Subcutaneous abdominal adipose tissue (tissue), 5 donors: Measurements from ENCODE around the gene PDE11A.

Experiments used
- H3K27ac ChIP-seq: one replicate; pipeline ENCODE4 v1.7.0; 2013; ENCODE audit warnings: low read depth, mild to moderate bottlenecking, inconsistent platforms, low read length, moderate library complexity
- H3K27me3 ChIP-seq, 5 donors: one replicate each; pipeline ENCODE4 v1.7.0; 2013; ENCODE audit warnings: low read length in 5 of 5, inconsistent platforms in 1 of 5; ENCODE audit not compliant: control insufficient read depth in 5 of 5, insufficient read depth in 4 of 5
- H3K36me3 ChIP-seq, 5 donors: one replicate each; pipeline ENCODE4 v1.7.0; 2013; ENCODE audit warnings: low read length in 5 of 5; ENCODE audit not compliant: control insufficient read depth in 5 of 5, insufficient read depth in 5 of 5
- H3K4me1 ChIP-seq, 5 donors: one replicate each; pipeline ENCODE4 v1.7.0; 2013; ENCODE audit warnings: low read length in 5 of 5, mild to moderate bottlenecking in 3 of 5, moderate library complexity in 1 of 5; ENCODE audit not compliant: control insufficient read depth in 5 of 5, insufficient read depth in 5 of 5
- H3K4me3 ChIP-seq, 5 donors: one replicate each; pipeline ENCODE4 v1.7.0; 2013; ENCODE audit warnings: low read length in 5 of 5, low read depth in 1 of 5
- H3K9ac ChIP-seq, 5 donors: one replicate each; pipeline ENCODE4 v1.7.0; 2013; ENCODE audit warnings: low read length in 5 of 5, mild to moderate bottlenecking in 4 of 5, moderate library complexity in 3 of 5
- H3K9me3 ChIP-seq, 5 donors: one replicate each; pipeline ENCODE4 v1.7.0; 2013; ENCODE audit warnings: low read length in 5 of 5; ENCODE audit not compliant: control insufficient read depth in 5 of 5
- donor health status: healthy.
- donor health status: healthy.
- donor health status: healthy.
- donor health status: healthy.
- donor health status: healthy.

PDE11A gene

DNA sequence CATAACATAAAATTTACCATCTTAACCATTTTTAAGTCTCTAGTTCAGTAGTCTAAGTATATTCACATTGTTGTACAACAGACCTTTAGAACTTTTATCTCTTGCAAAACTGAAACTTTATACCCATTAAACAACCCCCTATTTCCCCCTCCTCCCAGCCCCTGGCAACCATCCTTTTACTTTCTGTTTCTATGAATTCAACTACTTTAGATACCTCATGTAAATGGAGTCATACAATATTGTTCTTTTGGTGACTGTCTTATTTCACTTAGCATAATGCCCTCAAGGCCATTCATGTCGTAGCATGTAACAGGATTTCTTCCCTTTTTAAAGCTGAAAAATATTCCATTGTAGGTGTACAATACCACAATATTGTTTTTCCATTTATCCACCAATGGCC lies 129.8 kb downstream of the PDE11A start:
- Histone ChIP-seq H3K4me3 (no peak overlapping the region), H3K27ac (no peak overlapping the region), H3K9ac (no peak overlapping the region), H3K36me3 (no peaks in the 10 kb centered on the region), H3K9me3 (no peaks in the 10 kb centered on the region), H3K27me3 (no peaks in the 10 kb centered on the region), H3K4me1 (no peaks in the 10 kb centered on the region)

DNA sequence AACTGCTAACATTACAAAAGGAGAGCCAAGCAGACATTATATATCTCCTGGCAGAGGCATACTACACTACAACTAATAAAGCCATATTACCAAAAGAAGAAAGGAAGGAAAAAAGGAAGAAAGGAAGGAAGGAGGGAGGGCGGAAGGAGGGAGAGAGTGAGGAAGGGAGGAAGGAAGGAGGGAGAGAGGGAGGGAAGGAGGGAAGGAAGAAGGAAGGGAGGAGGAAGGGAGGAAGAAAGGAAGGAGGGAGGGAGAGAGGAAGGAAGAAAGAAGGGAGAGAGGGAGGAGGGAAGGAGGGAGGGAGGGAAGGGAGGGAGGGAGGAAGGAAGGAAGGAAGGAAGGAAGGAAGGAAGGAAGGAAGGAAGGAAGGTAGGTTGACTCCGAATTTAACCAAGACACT lies 133.4 kb downstream of the PDE11A start:
- no peak overlapping the region for H3K27ac ChIP-seq
- no peak overlapping the region for H3K9ac ChIP-seq
- no peaks in the 10 kb centered on the region for H3K27me3 ChIP-seq
- H3K4me3 ChIP-seq: no peak overlapping the region
- no peaks in the 10 kb centered on the region for H3K36me3 ChIP-seq
- H3K9me3 ChIP-seq: no peaks in the 10 kb centered on the region
- no peaks in the 10 kb centered on the region for H3K4me1 ChIP-seq

DNA sequence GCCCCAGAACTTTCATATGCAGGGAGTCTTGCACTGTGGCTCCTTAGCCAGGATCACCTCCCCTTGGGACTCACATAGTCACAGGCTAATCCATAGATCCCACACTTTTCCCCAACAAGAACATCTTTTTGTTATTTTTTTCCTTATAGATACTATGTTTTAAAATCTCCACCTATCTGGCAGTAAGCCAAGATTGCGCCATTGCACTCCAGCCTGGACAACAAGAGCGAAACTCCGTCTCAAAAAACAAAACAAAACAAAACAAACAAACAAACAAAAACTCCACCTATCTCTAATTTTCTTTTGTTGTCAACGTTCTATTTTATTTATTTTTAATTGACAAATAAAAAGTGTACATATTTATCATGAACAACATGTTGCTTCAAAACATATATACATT lies 141.7 kb downstream of the PDE11A start:
- no peak overlapping the region for H3K27ac ChIP-seq

DNA sequence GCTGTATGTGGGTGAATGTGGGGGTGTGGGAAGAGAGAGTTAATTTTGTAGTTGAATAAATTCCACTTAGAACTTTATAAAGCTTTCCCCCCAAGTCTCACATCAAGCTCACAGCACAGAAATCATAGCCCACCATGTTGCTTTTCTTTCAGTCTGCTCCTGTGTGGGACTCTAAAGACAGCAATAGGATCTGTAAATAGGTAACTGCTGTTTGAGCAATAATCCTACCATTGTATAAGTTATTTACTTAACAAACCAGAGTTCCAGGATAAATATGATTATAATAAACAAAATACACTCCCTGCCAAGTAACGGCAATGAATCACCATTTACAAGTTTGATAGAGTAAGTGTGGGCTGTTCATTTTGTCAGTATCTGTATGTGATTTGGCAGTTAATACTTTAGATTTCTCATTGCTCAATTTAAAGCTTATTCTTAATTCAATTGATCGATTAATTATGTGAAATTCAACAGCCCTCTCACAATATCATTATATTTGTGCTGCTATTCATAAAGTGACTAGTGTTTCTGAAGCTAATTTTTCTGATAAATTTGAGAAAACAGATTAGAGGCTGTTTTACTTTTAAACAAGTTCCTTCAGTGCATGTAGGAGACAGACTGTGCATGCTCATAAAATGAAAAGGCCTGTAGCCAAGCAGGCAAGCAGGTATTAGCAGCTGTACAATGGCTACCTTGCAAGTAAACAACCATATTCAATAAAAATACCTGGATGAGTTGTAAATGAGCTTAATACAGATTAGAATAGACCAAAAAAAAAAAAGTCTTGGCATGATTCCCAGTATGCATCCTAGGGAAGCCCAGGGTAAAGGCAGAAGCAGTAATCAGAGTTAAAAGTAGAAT lies 142.7 kb downstream of the PDE11A start:
- no peaks in the 10 kb centered on the region for H3K36me3 ChIP-seq
- no peaks in the 10 kb centered on the region for H3K4me1 ChIP-seq
- H3K9me3 ChIP-seq: peaks cover 0 to 3% (median 0%) of the 10 kb centered on the region in 5 donors
- no peak overlapping the region for H3K27ac ChIP-seq
- no peak overlapping the region for H3K4me3 ChIP-seq
- no peak overlapping the region for H3K9ac ChIP-seq
- H3K27me3 ChIP-seq: no peaks in the 10 kb centered on the region

More for the DNA sequence above, 141.7 kb downstream of the PDE11A start:
- Histone ChIP-seq H3K36me3 (no peaks in the 10 kb centered on the region), H3K4me3 (no peak overlapping the region), H3K9me3 (peaks cover 0 to 3% (median 0%) of the 10 kb centered on the region in 5 donors), H3K9ac (no peak overlapping the region), H3K4me1 (no peaks in the 10 kb centered on the region), H3K27me3 (no peaks in the 10 kb centered on the region)

DNA sequence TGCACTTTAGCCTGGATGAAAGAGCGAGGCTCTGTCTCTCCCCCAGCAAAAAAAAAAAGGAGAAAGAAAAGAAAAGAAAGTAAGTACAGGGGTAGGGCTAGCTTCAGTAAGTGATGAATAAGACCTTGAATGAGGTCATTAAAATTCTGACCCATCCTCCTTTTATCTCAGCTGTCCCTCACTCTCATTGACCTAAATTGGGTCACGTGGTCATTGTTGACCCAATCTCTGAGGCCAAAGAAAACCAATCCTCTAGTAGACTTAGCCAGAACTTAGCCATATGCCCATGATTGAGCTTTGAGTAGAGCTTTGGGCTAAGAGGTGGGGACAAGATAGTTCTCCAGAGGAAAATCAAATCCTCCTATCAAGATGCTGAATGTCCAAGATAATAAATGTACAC lies 149.3 kb downstream of the PDE11A start:
- Histone ChIP-seq H3K9ac (no peak overlapping the region), H3K27me3 (no peaks in the 10 kb centered on the region), H3K9me3 (no peaks in the 10 kb centered on the region), H3K4me3 (no peak overlapping the region), H3K27ac (no peak overlapping the region), H3K36me3 (no peaks in the 10 kb centered on the region), H3K4me1 (no peaks in the 10 kb centered on the region)

DNA sequence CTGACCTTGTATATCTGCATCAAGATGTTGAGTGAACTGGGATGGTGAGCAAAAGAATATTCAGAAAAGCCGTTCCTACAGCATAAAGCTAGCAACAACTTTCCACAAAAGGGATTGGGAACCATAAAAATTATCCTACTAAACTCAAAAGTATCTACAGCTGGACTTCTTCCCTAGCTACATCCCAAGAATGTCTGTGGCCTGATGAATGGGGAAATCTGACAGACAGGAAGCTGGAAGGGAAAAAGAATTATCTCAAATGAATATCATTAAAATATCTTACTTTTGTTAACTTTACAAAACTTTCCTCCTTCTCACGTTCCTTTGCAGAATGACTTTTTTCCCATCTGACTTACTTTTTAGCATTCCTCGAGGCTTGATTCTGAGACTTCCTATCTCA lies 150.9 kb downstream of the PDE11A start:
- Histone ChIP-seq H3K9me3 (no peaks in the 10 kb centered on the region), H3K4me3 (no peak overlapping the region), H3K27ac (no peak overlapping the region), H3K36me3 (no peaks in the 10 kb centered on the region), H3K4me1 (no peaks in the 10 kb centered on the region), H3K9ac (no peak overlapping the region), H3K27me3 (no peaks in the 10 kb centered on the region)

DNA sequence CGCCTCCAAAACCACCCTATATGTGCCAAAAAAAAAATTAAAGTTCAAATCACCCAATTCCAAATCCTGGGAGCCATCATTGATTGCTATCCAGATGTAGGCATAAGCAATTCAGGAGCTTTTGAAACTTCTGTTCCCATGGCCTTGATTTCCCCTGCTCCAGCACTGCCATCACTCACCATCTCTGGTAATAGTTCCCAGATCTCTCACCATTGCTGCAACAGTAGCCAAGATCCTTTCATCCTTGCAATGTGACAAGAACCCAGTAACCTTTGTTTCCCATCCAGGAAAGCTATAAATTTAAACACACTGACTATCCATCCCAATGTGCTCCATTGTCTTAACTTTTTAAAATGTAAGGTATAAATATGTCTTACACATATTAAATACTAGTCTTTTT lies 155.4 kb downstream of the PDE11A start:
- Histone ChIP-seq H3K27ac (no peak overlapping the region), H3K4me1 (no peaks in the 10 kb centered on the region), H3K27me3 (no peaks in the 10 kb centered on the region), H3K9ac (no peak overlapping the region), H3K36me3 (no peaks in the 10 kb centered on the region), H3K9me3 (no peaks in the 10 kb centered on the region), H3K4me3 (no peak overlapping the region)

DNA sequence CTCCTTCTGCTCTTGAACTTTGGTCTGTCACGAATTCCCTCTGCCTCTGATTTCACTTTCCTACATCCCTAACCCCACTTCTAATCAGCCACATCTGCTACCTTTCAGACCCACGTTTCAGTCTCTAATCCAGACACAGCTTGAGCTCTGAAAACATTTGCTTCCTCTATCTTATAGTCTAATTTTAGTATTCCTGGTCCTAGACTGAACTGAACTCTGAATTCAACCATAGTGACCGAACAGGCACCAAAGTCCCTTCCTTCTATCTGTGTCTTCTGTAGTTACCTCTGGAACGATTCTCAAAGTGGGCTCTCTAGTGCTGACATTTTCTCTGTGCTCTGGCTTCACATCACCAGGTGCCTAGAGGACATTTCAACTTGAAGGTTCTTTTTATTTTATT lies 156.2 kb downstream of the PDE11A start:
- Histone ChIP-seq H3K9me3 (no peaks in the 10 kb centered on the region), H3K4me1 (no peaks in the 10 kb centered on the region), H3K27ac (no peak overlapping the region), H3K36me3 (no peaks in the 10 kb centered on the region), H3K27me3 (no peaks in the 10 kb centered on the region), H3K9ac (no peak overlapping the region), H3K4me3 (no peak overlapping the region)

DNA sequence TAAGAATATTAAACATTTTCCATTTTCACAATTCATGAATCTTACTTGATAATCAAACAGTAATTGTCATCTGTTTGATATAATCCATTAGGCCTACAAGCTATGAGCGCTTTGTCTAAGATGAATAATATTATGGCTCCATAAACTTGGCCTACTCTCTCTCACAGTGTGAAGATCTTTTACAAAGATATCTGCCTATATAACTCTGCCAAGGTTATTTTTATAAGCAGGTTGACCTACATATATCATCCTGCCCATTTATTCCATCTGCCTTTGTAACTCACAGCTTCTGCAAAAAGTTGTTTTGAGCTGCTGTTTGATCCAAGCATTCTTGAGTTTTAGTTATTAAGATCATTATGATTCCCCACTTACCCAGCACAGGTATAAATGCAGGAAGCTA lies 158.3 kb downstream of the PDE11A start:
- H3K27ac ChIP-seq: no peak overlapping the region
- no peaks in the 10 kb centered on the region for H3K27me3 ChIP-seq
- no peaks in the 10 kb centered on the region for H3K36me3 ChIP-seq
- peaks cover 0 to 6% (median 3%) of the 10 kb centered on the region in 5 donors for H3K4me1 ChIP-seq
- no peaks in the 10 kb centered on the region for H3K9me3 ChIP-seq
- H3K9ac ChIP-seq: no peak overlapping the region
- no peak overlapping the region for H3K4me3 ChIP-seq

DNA sequence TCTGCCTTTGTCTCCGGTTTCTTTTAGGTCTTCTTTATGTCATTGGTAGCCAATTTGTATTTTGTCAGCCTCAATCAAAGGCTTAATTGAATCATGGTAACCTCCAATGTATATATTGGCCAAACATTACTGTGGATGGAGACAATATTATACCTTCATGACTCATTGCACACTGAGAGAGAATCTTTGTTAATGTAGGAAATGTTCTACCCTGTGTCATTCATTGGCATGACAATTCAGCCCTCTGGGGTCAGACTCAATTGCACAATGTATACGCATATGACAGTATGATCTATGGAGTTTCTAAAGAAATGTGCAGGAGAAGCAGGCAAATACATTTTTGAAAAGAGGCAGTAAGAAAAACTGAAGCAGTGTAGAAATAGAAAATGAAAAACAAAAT lies 162.6 kb downstream of the PDE11A start:
- no peaks in the 10 kb centered on the region for H3K9me3 ChIP-seq
- H3K27ac ChIP-seq: no peak overlapping the region
- no peaks in the 10 kb centered on the region for H3K36me3 ChIP-seq
- no peaks in the 10 kb centered on the region for H3K27me3 ChIP-seq
- no peak overlapping the region for H3K9ac ChIP-seq
- H3K4me1 ChIP-seq: peaks cover 0 to 22% (median 7%) of the 10 kb centered on the region in 5 donors
- H3K4me3 ChIP-seq: no peak overlapping the region
